Measurements from ENCODE around the gene ISCU.

DNA sequence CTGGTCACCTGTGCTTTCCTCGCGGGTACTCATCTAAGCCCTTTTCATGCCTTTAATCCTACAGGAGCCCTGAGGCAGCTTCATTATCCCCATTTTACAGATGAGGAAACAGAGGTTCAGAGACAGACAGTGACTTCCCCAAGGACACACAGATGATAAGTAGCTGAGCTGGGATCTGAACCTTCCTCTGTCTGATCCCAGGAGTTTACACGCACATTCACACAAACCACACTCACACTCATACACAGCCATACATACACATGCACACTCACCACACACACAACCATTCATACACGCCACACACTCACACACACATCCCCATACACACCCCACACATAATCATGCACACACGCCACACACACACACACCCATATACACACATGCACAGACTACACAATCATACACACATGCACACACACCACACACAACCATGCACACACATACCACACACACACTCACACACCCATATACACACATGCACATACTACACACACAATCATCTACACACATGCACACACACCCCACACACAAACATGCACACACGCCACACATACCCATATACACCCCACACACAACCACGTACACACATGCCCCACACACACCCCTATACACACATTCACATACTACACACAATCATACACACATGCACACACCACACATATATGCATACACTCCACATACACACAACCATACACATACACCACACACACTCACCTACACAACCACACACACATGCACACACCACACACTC, 32.7 kb downstream of the ISCU start:
- TF ChIP-seq CTCF (IDR thresholded peaks at IDR 0.05; ENCODE audit: low read depth, low read length, poor library complexity, severe bottlenecking) = no peak
- no peak for TF ChIP-seq EZH2phosphoT487 (IDR thresholded peaks at IDR 0.05; ENCODE audit: borderline replicate concordance, low read length)
